Liver (tissue), 3 donors: Measurements from ENCODE around the gene TMEM190.

Source experiments
- FOXA1 ChIP-seq: IDR thresholded peaks from 2 replicates; pipeline ENCODE4 v1.6.1; 2016; ENCODE audit warnings: antibody characterized with exemption
- GABPA ChIP-seq, 2 donors: IDR thresholded peaks in 1 of 2; conservative IDR thresholded peaks in 1 of 2; 2 replicates each; pipeline ENCODE4 v1.6.1; 2016; ENCODE audit warnings: antibody characterized with exemption in 2 of 2, mild to moderate bottlenecking in 1 of 2, moderate library complexity in 1 of 2
- HNF4A ChIP-seq, 2 donors: conservative IDR thresholded peaks; 2 replicates each; pipeline ENCODE4 v1.6.1; 2016; ENCODE audit warnings: antibody characterized with exemption in 2 of 2, mild to moderate bottlenecking in 2 of 2
- JUND ChIP-seq, 2 donors: IDR thresholded peaks; 2 replicates each; pipeline ENCODE4 v1.6.1; 2016; ENCODE audit warnings: antibody characterized with exemption in 2 of 2
- RAD21 ChIP-seq, 2 donors: IDR thresholded peaks; 2 replicates each; pipeline ENCODE4 v1.6.1; 2016; ENCODE audit warnings: antibody characterized with exemption in 2 of 2, mild to moderate bottlenecking in 2 of 2
- RXRA ChIP-seq, 2 donors: IDR thresholded peaks; 2 replicates each; pipeline ENCODE4 v1.6.1; 2017 to 2018; ENCODE audit warnings: antibody characterized with exemption in 2 of 2, mild to moderate bottlenecking in 1 of 2
- SP1 ChIP-seq: IDR thresholded peaks from 2 replicates; pipeline ENCODE4 v1.6.1; 2018; ENCODE audit warnings: antibody characterized with exemption, mild to moderate bottlenecking
- TAF1 ChIP-seq: conservative IDR thresholded peaks from 2 replicates; pipeline ENCODE4 v1.6.1; 2016; ENCODE audit warnings: antibody characterized with exemption, mild to moderate bottlenecking
- YY1 ChIP-seq: IDR thresholded peaks from 2 replicates; pipeline ENCODE4 v1.6.1; 2016; ENCODE audit warnings: antibody characterized with exemption, mild to moderate bottlenecking
- TF ChIP-seq, protein P1 (sequence below): IDR thresholded peaks from 2 replicates; pipeline ENCODE4 v1.6.1; 2016; ENCODE audit warnings: antibody characterized with exemption
- TF ChIP-seq, protein P2 (sequence below): fragments of 150-350 bp; IDR thresholded peaks from 2 replicates; pipeline ENCODE4 v1.5.1; 2017; ENCODE audit warnings: improper control_type of control experiment, low read depth, low read length; ENCODE audit not compliant: missing input control
- TF ChIP-seq, protein P3 (sequence below): IDR thresholded peaks from 2 replicates; pipeline ENCODE4 v1.6.1; 2016; ENCODE audit warnings: antibody characterized with exemption
- TF ChIP-seq, protein P4 (sequence below): IDR thresholded peaks from 2 replicates; pipeline ENCODE4 v1.6.1; 2016; ENCODE audit warnings: antibody characterized with exemption, mild to moderate bottlenecking
- donor health status: healthy.
- donor health status: healthy.

DNA sequence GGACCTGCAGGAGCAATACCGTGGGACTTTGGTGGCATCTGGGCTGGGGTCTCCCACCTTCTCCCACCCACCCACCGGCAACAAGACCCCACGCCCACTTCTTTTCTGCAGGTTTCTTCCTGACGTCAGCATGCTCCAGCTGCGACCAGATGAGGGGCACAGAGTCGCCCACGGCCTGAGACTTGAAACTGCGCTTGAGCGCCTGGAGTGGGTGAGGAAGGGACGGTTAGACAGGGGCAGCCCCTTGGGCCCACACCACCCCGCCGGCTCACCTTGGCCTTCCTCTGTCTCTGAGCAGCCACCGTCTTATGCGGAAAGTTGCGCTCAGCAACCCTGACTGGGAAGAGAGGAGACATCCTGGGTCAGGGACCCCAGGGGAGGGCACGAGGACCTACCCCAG is 15.7 kb upstream of the TMEM190 start:
- TF ChIP-seq, protein P1, sequence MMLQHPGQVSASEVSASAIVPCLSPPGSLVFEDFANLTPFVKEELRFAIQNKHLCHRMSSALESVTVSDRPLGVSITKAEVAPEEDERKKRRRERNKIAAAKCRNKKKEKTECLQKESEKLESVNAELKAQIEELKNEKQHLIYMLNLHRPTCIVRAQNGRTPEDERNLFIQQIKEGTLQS = no peak
- TF ChIP-seq, protein P2, sequence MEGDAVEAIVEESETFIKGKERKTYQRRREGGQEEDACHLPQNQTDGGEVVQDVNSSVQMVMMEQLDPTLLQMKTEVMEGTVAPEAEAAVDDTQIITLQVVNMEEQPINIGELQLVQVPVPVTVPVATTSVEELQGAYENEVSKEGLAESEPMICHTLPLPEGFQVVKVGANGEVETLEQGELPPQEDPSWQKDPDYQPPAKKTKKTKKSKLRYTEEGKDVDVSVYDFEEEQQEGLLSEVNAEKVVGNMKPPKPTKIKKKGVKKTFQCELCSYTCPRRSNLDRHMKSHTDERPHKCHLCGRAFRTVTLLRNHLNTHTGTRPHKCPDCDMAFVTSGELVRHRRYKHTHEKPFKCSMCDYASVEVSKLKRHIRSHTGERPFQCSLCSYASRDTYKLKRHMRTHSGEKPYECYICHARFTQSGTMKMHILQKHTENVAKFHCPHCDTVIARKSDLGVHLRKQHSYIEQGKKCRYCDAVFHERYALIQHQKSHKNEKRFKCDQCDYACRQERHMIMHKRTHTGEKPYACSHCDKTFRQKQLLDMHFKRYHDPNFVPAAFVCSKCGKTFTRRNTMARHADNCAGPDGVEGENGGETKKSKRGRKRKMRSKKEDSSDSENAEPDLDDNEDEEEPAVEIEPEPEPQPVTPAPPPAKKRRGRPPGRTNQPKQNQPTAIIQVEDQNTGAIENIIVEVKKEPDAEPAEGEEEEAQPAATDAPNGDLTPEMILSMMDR = no peak
- no peak for TF ChIP-seq YY1
- TF ChIP-seq SP1 = no peak
- TF ChIP-seq, protein P3, sequence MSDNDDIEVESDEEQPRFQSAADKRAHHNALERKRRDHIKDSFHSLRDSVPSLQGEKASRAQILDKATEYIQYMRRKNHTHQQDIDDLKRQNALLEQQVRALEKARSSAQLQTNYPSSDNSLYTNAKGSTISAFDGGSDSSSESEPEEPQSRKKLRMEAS = no peak
- TF ChIP-seq, protein P4, sequence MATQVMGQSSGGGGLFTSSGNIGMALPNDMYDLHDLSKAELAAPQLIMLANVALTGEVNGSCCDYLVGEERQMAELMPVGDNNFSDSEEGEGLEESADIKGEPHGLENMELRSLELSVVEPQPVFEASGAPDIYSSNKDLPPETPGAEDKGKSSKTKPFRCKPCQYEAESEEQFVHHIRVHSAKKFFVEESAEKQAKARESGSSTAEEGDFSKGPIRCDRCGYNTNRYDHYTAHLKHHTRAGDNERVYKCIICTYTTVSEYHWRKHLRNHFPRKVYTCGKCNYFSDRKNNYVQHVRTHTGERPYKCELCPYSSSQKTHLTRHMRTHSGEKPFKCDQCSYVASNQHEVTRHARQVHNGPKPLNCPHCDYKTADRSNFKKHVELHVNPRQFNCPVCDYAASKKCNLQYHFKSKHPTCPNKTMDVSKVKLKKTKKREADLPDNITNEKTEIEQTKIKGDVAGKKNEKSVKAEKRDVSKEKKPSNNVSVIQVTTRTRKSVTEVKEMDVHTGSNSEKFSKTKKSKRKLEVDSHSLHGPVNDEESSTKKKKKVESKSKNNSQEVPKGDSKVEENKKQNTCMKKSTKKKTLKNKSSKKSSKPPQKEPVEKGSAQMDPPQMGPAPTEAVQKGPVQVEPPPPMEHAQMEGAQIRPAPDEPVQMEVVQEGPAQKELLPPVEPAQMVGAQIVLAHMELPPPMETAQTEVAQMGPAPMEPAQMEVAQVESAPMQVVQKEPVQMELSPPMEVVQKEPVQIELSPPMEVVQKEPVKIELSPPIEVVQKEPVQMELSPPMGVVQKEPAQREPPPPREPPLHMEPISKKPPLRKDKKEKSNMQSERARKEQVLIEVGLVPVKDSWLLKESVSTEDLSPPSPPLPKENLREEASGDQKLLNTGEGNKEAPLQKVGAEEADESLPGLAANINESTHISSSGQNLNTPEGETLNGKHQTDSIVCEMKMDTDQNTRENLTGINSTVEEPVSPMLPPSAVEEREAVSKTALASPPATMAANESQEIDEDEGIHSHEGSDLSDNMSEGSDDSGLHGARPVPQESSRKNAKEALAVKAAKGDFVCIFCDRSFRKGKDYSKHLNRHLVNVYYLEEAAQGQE = no peak
- no peak for TF ChIP-seq FOXA1
- TF ChIP-seq GABPA (IDR thresholded peaks at IDR 0.05 in 1 of 2, conservative IDR thresholded peaks at IDR 0.05 in 1 of 2) = no peak
- TF ChIP-seq RAD21 (IDR thresholded peaks at IDR 0.05) = no peak
- no peak for TF ChIP-seq TAF1
- TF ChIP-seq HNF4A (conservative IDR thresholded peaks at IDR 0.05) = no peak
- no peak for TF ChIP-seq RXRA (IDR thresholded peaks at IDR 0.05)
- no peak for TF ChIP-seq JUND (IDR thresholded peaks at IDR 0.05)
